ENCODE results near the gene WBP2. TPM values are rescaled to one million over a fixed set of nuclear protein-coding genes. Genes with fewer than 3 reads are reported as not detected.

The WBP2 gene
- total RNA-seq, 4 donors from 2014 or later, result 24.9 to 44.2 (median 36.9) TPM

DNA sequence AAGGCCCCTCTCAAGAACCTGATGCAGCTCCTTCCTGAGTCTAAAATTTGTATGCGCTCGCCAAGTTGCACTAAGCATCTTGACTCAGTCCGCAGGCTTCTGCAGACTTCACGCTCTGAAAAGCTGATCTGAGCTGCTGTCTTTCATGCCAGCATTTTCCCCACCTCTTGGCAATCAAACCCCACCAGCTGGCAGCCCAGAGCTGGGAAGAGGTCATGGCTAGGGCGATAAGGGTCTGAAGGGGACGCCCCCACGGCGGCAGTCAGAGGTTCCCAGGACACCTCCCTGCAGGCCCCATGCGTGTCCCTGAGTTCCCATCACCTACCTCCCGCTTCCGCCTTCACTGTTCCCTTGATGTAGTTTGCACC lies 5.9 kb downstream of the WBP2 start:
- intact Hi-C loops (cut with DNase I), result no loop called here
- Histone ChIP-seq H3K4me1 (peaks cover 36 to 100% (median 69%) of the 10 kb centered on the region in 3 donors), H3K36me3 (peaks cover 41 to 74% (median 49%) of the 10 kb centered on the region in 3 donors), H3K27ac (peak overlapping the region; percentile 23 to 95 (median 90)), H3K4me3 (no peak overlapping the region), H3K27me3 (no peaks in the 10 kb centered on the region), H3K9me3 (no peaks in the 10 kb centered on the region)
- WGBS, 2 donors, result 78 to 88% methylated on average over 9 to 11 of the region's 11 CpGs
- DNase-seq, result no peak
- TF ChIP-seq, protein P1, sequence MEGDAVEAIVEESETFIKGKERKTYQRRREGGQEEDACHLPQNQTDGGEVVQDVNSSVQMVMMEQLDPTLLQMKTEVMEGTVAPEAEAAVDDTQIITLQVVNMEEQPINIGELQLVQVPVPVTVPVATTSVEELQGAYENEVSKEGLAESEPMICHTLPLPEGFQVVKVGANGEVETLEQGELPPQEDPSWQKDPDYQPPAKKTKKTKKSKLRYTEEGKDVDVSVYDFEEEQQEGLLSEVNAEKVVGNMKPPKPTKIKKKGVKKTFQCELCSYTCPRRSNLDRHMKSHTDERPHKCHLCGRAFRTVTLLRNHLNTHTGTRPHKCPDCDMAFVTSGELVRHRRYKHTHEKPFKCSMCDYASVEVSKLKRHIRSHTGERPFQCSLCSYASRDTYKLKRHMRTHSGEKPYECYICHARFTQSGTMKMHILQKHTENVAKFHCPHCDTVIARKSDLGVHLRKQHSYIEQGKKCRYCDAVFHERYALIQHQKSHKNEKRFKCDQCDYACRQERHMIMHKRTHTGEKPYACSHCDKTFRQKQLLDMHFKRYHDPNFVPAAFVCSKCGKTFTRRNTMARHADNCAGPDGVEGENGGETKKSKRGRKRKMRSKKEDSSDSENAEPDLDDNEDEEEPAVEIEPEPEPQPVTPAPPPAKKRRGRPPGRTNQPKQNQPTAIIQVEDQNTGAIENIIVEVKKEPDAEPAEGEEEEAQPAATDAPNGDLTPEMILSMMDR (IDR thresholded peaks at IDR 0.05), result no peak
- no peak for TF ChIP-seq POLR2A (IDR thresholded peaks at IDR 0.05)

DNA sequence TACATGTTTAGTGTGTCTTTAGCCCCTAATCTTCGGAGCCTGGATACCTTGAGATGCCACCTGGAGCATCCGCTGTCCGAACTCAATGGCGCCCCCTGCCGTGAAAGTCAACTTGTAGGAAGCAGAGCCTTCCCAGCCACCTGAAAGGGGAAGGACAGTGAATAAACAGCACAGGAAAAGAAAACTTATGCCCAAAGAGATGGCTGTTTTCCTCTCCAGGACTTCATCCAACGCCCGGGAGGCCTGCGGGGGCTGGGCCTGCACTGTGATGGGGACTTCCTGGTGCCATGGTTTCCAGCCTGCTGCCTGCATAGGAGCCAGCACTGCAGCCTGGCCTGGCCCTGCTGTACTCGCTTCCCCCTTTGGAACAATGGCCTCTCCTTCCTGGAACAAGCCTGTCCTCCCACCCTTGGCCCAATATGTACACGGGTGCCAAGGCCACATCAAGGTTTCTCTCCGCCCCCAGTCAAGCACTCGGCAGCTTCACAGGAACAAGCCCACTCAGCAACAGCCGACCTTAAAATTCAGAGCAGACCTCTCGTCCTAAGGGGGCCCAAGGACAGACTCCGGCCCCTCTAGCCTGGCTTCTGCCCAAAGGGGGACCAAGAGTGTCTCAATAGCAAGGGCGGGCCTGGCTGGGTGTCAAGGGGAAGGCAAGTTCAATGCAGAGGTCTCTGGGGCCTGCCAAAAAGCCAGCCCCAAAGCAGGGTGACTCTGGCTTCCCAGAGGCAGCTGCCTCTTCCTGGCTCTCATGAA lies 6.4 kb downstream of the WBP2 start:
- Histone ChIP-seq H3K27ac (peak overlapping the region; percentile 23 to 95 (median 90)), H3K27me3 (no peaks in the 10 kb centered on the region), H3K36me3 (peaks cover 41 to 74% (median 49%) of the 10 kb centered on the region in 3 donors), H3K4me3 (no peak overlapping the region), H3K9me3 (no peaks in the 10 kb centered on the region), H3K4me1 (peaks cover 33 to 100% (median 66%) of the 10 kb centered on the region in 3 donors)
- TF ChIP-seq, protein P1 (IDR thresholded peaks at IDR 0.05), result peak; percentile 58 to 83 (median 63)
- TF ChIP-seq POLR2A (IDR thresholded peaks at IDR 0.05), result no peak
- WGBS, 2 donors, result 16 to 21% methylated on average over 9 to 10 of the region's 16 CpGs
- intact Hi-C loops (cut with DNase I), result no loop called here
- no peak for DNase-seq

DNA sequence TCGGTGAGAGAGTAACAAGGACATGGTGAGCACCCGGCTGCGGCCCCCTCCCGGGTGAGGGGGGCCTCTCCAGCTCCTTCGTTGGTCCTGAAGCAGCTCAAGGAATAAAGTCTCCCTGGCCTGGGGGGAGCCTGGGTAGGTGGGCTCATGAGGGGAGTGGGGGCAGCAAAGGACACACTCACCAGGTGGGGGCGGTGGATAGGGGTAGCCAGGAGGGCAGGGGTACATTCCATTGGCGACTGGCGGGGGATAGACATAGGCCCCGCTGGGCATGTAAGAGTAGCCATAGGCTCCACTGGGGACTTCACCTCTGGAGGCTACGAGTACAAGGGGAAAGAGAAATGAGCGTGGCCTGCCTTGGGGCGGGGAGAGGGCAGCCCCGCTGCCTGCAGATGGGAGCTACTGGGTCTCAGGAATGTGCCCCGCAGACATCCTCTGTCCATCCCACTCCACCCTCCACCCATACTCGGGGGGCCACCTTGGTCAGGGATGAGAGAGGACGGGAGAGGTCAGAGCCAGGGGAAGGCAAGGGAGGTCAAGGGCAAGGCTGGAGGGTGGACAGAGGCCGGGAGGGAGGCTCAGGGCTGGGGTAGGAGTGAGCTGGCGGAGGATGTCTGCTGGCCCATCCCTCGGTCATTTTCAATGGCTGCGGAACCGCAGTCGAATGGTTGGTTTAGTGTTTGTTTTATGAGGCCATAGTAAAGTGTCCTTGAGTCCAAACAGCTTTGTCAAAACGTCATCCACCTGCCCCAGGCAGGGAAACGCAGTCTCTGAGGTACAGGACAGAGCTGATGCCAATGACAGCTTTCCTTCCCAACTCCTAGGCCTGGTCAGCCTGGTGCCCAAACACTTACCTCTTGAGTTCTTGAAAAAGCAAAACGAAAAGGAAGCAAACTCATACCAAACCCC lies 7.3 kb downstream of the WBP2 start:
- no peak for TF ChIP-seq POLR2A (IDR thresholded peaks at IDR 0.05)
- TF ChIP-seq, protein P1 (IDR thresholded peaks at IDR 0.05), result no peak
- DNase-seq, result no peak
- H3K4me1 ChIP-seq, result peaks cover 26 to 100% (median 58%) of the 10 kb centered on the region in 3 donors

DNA sequence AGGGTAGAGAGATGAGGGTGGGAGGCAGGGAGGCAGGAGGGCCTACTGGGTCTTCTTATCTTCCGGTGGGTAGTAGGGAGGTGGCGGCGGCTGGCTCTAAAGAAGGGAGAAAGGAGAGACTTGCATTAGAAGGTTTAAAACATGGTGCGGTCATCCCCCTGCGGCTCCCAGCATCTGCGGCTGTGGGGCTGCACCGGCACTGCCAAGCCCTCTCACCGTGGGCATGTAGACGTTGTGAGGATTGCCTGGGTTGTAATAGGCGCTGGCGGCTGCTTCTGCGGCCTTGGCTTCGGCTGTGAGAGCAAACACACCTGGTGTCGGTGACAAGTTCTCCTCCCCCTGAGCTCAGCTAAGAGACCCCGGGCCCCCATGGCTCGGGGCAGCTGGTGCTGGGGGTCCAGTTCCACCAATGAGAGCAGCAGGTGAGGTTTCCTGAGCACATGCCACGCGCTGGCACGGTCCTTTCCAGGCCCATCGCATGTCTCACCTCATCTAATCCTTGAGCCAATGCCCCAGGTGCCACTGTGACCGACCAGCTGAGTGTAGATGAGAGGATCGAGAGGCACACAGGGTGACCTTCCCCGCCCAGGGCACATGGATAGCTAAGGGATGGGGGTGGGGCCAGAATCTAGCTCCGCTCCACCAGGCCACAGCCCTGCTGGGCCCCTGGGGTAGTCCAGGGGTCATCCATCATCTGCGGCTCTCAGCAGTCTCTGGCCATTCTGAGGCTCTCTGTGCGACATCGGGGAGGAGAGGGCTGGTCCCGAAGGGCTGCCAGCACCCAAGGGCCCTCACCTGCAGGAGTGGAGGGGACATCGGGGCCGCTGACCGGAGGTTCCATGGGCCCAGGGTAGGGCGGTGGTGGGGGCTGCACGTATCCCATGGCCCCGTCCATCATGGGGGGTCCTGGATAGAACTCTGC lies 8.2 kb downstream of the WBP2 start:
- H3K4me1 ChIP-seq, result peaks cover 26 to 100% (median 56%) of the 10 kb centered on the region in 3 donors
- 75 to 94% methylated on average over 7 to 9 of the region's 34 CpGs for WGBS, 2 donors

More for the DNA sequence above, 7.3 kb downstream of the WBP2 start:
- Histone ChIP-seq H3K4me3 (no peak overlapping the region), H3K36me3 (peaks cover 41 to 72% (median 49%) of the 10 kb centered on the region in 3 donors), H3K27me3 (no peaks in the 10 kb centered on the region), H3K9me3 (no peaks in the 10 kb centered on the region), H3K27ac (peak overlapping the region; percentile 17 to 95 (median 90))
- WGBS, 2 donors, result 81% methylated on average over 16 to 21 of the region's 25 CpGs
- intact Hi-C loops (cut with DNase I), result no loop called here

More for the DNA sequence above, 8.2 kb downstream of the WBP2 start:
- Histone ChIP-seq H3K9me3 (no peaks in the 10 kb centered on the region), H3K4me3 (no peak overlapping the region), H3K27me3 (no peaks in the 10 kb centered on the region), H3K27ac (peak overlapping the region; percentile 90 to 95 (median 92)), H3K36me3 (peaks cover 41 to 68% (median 49%) of the 10 kb centered on the region in 3 donors)
- TF ChIP-seq, protein P1 (IDR thresholded peaks at IDR 0.05), result no peak
- no peak for TF ChIP-seq POLR2A (IDR thresholded peaks at IDR 0.05)
- intact Hi-C loops (cut with DNase I), result no loop called here
- no peak for DNase-seq
